ENCODE results near the gene RAP2B. TPM values are rescaled to one million over a fixed set of nuclear protein-coding genes. Genes with fewer than 3 reads are reported as not detected.

RAP2B gene
- total and polyA plus RNA-seq, 2 experiments from 2014 or later: 5.3 to 8.2 TPM

GRCh38 chr3:153166796-153167195, 4.8 kb downstream of the RAP2B start:
- Histone ChIP-seq H3K27me3 (no peaks in the 10 kb centered on the region), H3K4me1 (ENCODE audit: low read depth) (peaks cover 13% of the 10 kb centered on the region), H3K9me3 (ENCODE audit: low read depth) (no peaks in the 10 kb centered on the region), H3K36me3 (no peaks in the 10 kb centered on the region), H3K4me3 (no peak overlapping the region), H3K27ac (no peak overlapping the region)
- TF ChIP-seq, protein P1, sequence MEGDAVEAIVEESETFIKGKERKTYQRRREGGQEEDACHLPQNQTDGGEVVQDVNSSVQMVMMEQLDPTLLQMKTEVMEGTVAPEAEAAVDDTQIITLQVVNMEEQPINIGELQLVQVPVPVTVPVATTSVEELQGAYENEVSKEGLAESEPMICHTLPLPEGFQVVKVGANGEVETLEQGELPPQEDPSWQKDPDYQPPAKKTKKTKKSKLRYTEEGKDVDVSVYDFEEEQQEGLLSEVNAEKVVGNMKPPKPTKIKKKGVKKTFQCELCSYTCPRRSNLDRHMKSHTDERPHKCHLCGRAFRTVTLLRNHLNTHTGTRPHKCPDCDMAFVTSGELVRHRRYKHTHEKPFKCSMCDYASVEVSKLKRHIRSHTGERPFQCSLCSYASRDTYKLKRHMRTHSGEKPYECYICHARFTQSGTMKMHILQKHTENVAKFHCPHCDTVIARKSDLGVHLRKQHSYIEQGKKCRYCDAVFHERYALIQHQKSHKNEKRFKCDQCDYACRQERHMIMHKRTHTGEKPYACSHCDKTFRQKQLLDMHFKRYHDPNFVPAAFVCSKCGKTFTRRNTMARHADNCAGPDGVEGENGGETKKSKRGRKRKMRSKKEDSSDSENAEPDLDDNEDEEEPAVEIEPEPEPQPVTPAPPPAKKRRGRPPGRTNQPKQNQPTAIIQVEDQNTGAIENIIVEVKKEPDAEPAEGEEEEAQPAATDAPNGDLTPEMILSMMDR (IDR thresholded peaks at IDR 0.05; ENCODE audit: low read depth, low read length): no peak
- DNase-seq (ENCODE audit: low read depth in 1 of 2, low spot score in 1 of 2): no peak

GRCh38 chr3:153169793-153170383, 7.9 kb downstream of the RAP2B start:
- no peak overlapping the region for H3K4me3 ChIP-seq
- peaks cover 3% of the 10 kb centered on the region for H3K4me1 ChIP-seq (ENCODE audit: low read depth)
- H3K36me3 ChIP-seq: no peaks in the 10 kb centered on the region

DNA sequence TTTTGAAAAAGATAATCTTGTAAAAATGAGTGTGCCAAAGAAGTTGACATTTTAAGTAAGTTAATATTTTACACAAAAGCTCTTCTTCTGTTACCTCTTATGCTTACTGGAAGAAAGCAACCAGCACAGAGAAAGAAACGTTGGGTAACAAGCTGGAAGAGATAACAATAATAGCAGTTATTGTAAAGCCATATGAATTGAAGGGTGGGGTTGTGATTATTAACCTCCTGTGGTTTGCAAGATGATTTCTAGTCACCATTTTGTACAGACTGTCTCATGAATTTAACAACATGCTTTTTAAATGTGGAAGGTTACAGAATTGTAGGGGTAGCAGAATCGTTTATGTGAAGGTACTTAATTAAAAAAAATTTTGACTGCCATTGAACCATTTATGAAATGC, 9.2 kb downstream of the RAP2B start:
- H3K9me3 ChIP-seq (ENCODE audit: low read depth): no peaks in the 10 kb centered on the region
- no peaks in the 10 kb centered on the region for H3K4me1 ChIP-seq (ENCODE audit: low read depth)
- TF ChIP-seq, protein P1 (IDR thresholded peaks at IDR 0.05; ENCODE audit: low read depth, low read length): no peak
- DNase-seq (ENCODE audit: low read depth in 1 of 2, low spot score in 1 of 2): no peak
- no peaks in the 10 kb centered on the region for H3K36me3 ChIP-seq
- no peak overlapping the region for H3K27ac ChIP-seq
- H3K4me3 ChIP-seq: no peak overlapping the region
- H3K27me3 ChIP-seq: no peaks in the 10 kb centered on the region

More at GRCh38 chr3:153169793-153170383, 7.9 kb downstream of the RAP2B start:
- no peak overlapping the region for H3K27ac ChIP-seq
- no peaks in the 10 kb centered on the region for H3K9me3 ChIP-seq (ENCODE audit: low read depth)
- TF ChIP-seq, protein P1 (IDR thresholded peaks at IDR 0.05; ENCODE audit: low read depth, low read length): no peak
- no peak for DNase-seq (ENCODE audit: low read depth in 1 of 2, low spot score in 1 of 2)
- no peaks in the 10 kb centered on the region for H3K27me3 ChIP-seq

DNA sequence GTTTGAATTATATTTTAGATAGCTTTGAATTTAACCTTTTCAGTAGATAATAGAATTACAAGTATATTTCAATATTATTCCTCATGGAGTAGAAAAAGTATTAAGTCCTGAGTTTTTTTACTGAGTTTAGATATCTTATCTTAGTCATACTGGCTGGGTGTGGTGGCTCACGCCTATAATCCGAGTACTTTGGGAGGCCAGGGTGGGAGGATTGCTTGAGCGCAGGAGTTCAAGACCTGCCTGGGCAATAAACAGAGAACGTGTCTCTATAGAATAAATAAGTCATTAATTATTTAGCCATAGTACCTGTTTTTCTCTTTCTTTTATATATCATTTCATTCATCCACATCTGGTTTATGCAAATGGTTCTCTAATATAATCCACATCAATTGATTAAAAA, 9.9 kb downstream of the RAP2B start:
- Histone ChIP-seq H3K4me1 (ENCODE audit: low read depth) (no peaks in the 10 kb centered on the region), H3K27ac (no peak overlapping the region), H3K9me3 (ENCODE audit: low read depth) (no peaks in the 10 kb centered on the region), H3K27me3 (no peaks in the 10 kb centered on the region), H3K36me3 (no peaks in the 10 kb centered on the region), H3K4me3 (no peak overlapping the region)
- TF ChIP-seq, protein P1 (IDR thresholded peaks at IDR 0.05; ENCODE audit: low read depth, low read length): no peak
- no peak for DNase-seq (ENCODE audit: low read depth in 1 of 2, low spot score in 1 of 2)

- Histone ChIP-seq H3K27ac (no peak overlapping the region), H3K36me3 (no peaks in the 10 kb centered on the region), H3K27me3 (no peaks in the 10 kb centered on the region), H3K9me3 (ENCODE audit: low read depth) (no peaks in the 10 kb centered on the region), H3K4me3 (no peak overlapping the region), H3K4me1 (ENCODE audit: low read depth) (no peaks in the 10 kb centered on the region)
- DNase-seq (ENCODE audit: low read depth in 1 of 2, low spot score in 1 of 2): no peak
- TF ChIP-seq, protein P1 (IDR thresholded peaks at IDR 0.05; ENCODE audit: low read depth, low read length): no peak
Observed at GRCh38 chr3:153172796-153173757, 11.1 kb downstream of the RAP2B start.
